ENCODE results near the gene RIMS4.

DNA sequence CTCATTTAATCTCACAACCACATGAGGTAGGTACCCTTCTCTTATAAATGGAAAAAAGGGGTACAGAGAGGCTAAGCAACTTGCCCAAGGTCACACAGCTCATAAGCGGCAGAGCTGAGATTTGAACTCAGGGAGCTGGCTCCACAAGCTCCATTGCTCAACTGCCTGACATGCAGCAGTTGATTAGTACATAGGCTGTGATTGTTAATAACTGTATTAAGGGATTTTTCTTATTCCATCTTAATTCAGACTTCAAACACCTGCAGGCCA lies 88.6 kb downstream of the RIMS4 start:
- TF ChIP-seq, protein P1, sequence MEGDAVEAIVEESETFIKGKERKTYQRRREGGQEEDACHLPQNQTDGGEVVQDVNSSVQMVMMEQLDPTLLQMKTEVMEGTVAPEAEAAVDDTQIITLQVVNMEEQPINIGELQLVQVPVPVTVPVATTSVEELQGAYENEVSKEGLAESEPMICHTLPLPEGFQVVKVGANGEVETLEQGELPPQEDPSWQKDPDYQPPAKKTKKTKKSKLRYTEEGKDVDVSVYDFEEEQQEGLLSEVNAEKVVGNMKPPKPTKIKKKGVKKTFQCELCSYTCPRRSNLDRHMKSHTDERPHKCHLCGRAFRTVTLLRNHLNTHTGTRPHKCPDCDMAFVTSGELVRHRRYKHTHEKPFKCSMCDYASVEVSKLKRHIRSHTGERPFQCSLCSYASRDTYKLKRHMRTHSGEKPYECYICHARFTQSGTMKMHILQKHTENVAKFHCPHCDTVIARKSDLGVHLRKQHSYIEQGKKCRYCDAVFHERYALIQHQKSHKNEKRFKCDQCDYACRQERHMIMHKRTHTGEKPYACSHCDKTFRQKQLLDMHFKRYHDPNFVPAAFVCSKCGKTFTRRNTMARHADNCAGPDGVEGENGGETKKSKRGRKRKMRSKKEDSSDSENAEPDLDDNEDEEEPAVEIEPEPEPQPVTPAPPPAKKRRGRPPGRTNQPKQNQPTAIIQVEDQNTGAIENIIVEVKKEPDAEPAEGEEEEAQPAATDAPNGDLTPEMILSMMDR (IDR thresholded peaks at IDR 0.05; ENCODE audit: insufficient read depth, low read length), result no peak
- no peak for TF ChIP-seq POLR2AphosphoS5 (IDR thresholded peaks at IDR 0.05; ENCODE audit: low read depth)
- TF ChIP-seq, protein P2, sequence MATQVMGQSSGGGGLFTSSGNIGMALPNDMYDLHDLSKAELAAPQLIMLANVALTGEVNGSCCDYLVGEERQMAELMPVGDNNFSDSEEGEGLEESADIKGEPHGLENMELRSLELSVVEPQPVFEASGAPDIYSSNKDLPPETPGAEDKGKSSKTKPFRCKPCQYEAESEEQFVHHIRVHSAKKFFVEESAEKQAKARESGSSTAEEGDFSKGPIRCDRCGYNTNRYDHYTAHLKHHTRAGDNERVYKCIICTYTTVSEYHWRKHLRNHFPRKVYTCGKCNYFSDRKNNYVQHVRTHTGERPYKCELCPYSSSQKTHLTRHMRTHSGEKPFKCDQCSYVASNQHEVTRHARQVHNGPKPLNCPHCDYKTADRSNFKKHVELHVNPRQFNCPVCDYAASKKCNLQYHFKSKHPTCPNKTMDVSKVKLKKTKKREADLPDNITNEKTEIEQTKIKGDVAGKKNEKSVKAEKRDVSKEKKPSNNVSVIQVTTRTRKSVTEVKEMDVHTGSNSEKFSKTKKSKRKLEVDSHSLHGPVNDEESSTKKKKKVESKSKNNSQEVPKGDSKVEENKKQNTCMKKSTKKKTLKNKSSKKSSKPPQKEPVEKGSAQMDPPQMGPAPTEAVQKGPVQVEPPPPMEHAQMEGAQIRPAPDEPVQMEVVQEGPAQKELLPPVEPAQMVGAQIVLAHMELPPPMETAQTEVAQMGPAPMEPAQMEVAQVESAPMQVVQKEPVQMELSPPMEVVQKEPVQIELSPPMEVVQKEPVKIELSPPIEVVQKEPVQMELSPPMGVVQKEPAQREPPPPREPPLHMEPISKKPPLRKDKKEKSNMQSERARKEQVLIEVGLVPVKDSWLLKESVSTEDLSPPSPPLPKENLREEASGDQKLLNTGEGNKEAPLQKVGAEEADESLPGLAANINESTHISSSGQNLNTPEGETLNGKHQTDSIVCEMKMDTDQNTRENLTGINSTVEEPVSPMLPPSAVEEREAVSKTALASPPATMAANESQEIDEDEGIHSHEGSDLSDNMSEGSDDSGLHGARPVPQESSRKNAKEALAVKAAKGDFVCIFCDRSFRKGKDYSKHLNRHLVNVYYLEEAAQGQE (IDR thresholded peaks at IDR 0.05; ENCODE audit: insufficient replicate concordance, low read depth), result no peak

Data from HL-60 (cell line).